SU-DHL-6 (cell line): ENCODE results near the gene ZNF337.

Experiments
- EZH2phosphoT487 ChIP-seq: fragments of 200-600 bp; sonication (generic), shearing (Covaris generic); conservative IDR thresholded peaks from 2 replicates; pipeline ENCODE4 v1.6.1; 2018; ENCODE audit warnings: mild to moderate bottlenecking, antibody characterized with exemption, low read length, moderate library complexity, mixed read lengths
- TF ChIP-seq, protein P1 (sequence below): fragments of 200-600 bp; sonication (generic); IDR thresholded peaks from one replicate; pipeline ENCODE4 v1.5.1; 2017; ENCODE audit warnings: antibody characterized with exemption, mild to moderate bottlenecking, low read length, moderate library complexity; ENCODE audit not compliant: insufficient read depth, poor library complexity, severe bottlenecking

GRCh38 chr20:25659999-25660398 is 36.7 kb downstream of the ZNF337 start:
- TF ChIP-seq, protein P1, sequence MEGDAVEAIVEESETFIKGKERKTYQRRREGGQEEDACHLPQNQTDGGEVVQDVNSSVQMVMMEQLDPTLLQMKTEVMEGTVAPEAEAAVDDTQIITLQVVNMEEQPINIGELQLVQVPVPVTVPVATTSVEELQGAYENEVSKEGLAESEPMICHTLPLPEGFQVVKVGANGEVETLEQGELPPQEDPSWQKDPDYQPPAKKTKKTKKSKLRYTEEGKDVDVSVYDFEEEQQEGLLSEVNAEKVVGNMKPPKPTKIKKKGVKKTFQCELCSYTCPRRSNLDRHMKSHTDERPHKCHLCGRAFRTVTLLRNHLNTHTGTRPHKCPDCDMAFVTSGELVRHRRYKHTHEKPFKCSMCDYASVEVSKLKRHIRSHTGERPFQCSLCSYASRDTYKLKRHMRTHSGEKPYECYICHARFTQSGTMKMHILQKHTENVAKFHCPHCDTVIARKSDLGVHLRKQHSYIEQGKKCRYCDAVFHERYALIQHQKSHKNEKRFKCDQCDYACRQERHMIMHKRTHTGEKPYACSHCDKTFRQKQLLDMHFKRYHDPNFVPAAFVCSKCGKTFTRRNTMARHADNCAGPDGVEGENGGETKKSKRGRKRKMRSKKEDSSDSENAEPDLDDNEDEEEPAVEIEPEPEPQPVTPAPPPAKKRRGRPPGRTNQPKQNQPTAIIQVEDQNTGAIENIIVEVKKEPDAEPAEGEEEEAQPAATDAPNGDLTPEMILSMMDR: no peak
- TF ChIP-seq EZH2phosphoT487: no peak
